Liver (tissue), 9 donors: ENCODE measurements around the gene NTM. TPM values are rescaled to one million over a fixed set of nuclear protein-coding genes. Genes with fewer than 3 reads are reported as not detected.

Experiments used
- DNase-seq: peaks from one replicate; pipeline ENCODE4 v3.0.0-alpha.2; 2017; ENCODE audit warnings: low spot score
- H3K27ac ChIP-seq, 2 donors: one replicate each; pipeline ENCODE4 v1.7.0; 2013; ENCODE audit warnings: inconsistent platforms in 2 of 2, low read length in 2 of 2, control low read depth in 1 of 2, low read depth in 1 of 2, mild to moderate bottlenecking in 1 of 2
- H3K27me3 ChIP-seq, 4 donors: one replicate each; pipeline versions ENCODE4 v1.6.1 to v1.7.0; 2013; ENCODE audit warnings: low read length in 3 of 4, inconsistent platforms in 1 of 4, mild to moderate bottlenecking in 1 of 4, moderate library complexity in 1 of 4; ENCODE audit not compliant: control insufficient read depth in 4 of 4, insufficient read depth in 4 of 4
- H3K36me3 ChIP-seq, 4 donors: one replicate each; pipeline versions ENCODE4 v1.6.1 to v1.7.0; 2013; ENCODE audit warnings: low read length in 3 of 4, mild to moderate bottlenecking in 3 of 4, low read depth in 1 of 4, moderate library complexity in 1 of 4; ENCODE audit not compliant: control insufficient read depth in 4 of 4, insufficient read depth in 3 of 4
- H3K4me1 ChIP-seq, 4 donors: one replicate each; pipeline versions ENCODE4 v1.6.1 to v1.7.0; 2013; ENCODE audit warnings: low read length in 3 of 4, mild to moderate bottlenecking in 3 of 4, moderate library complexity in 1 of 4; ENCODE audit not compliant: control insufficient read depth in 4 of 4, insufficient read depth in 4 of 4
- H3K4me3 ChIP-seq, 3 donors: one replicate each; pipeline versions ENCODE4 v1.6.1 to v1.7.0; 2013; ENCODE audit warnings: low read length in 3 of 3, control low read depth in 1 of 3, low read depth in 1 of 3, mild to moderate bottlenecking in 1 of 3
- H3K9ac ChIP-seq, 2 donors: one replicate each; pipeline ENCODE4 v1.7.0; 2013; ENCODE audit warnings: low read length in 2 of 2, mild to moderate bottlenecking in 2 of 2, moderate library complexity in 2 of 2, control low read depth in 1 of 2, low read depth in 1 of 2
- H3K9me3 ChIP-seq, 4 donors: one replicate each; pipeline versions ENCODE4 v1.6.1 to v1.7.0; 2013; ENCODE audit warnings: low read length in 3 of 4; ENCODE audit not compliant: control insufficient read depth in 4 of 4
- ATF3 ChIP-seq: IDR thresholded peaks from 2 replicates; pipeline ENCODE4 v1.6.1; 2016; ENCODE audit warnings: antibody characterized with exemption
- CTCF ChIP-seq: fragments of 150-350 bp; IDR thresholded peaks from 2 replicates; pipeline ENCODE4 v1.5.1; 2017; ENCODE audit warnings: improper control_type of control experiment, low read depth, low read length; ENCODE audit not compliant: missing input control
- EGR1 ChIP-seq, 2 donors: IDR thresholded peaks; 2 replicates each; pipeline ENCODE4 v1.6.1; 2016 to 2018; ENCODE audit warnings: antibody characterized with exemption in 2 of 2, low read depth in 2 of 2
- FOXA1 ChIP-seq: IDR thresholded peaks from 2 replicates; pipeline ENCODE4 v1.6.1; 2016; ENCODE audit warnings: antibody characterized with exemption
- FOXA2 ChIP-seq: IDR thresholded peaks from 2 replicates; pipeline ENCODE4 v1.6.1; 2016; ENCODE audit warnings: antibody characterized with exemption
- GABPA ChIP-seq, 2 donors: IDR thresholded peaks in 1 of 2; conservative IDR thresholded peaks in 1 of 2; 2 replicates each; pipeline ENCODE4 v1.6.1; 2016; ENCODE audit warnings: antibody characterized with exemption in 2 of 2, mild to moderate bottlenecking in 1 of 2, moderate library complexity in 1 of 2
- HNF4A ChIP-seq, 2 donors: conservative IDR thresholded peaks; 2 replicates each; pipeline ENCODE4 v1.6.1; 2016; ENCODE audit warnings: antibody characterized with exemption in 2 of 2, mild to moderate bottlenecking in 2 of 2
- HNF4G ChIP-seq: IDR thresholded peaks from 2 replicates; pipeline ENCODE4 v1.6.1; 2016; ENCODE audit warnings: antibody characterized with exemption
- JUND ChIP-seq, 2 donors: IDR thresholded peaks; 2 replicates each; pipeline ENCODE4 v1.6.1; 2016; ENCODE audit warnings: antibody characterized with exemption in 2 of 2
- NR2F2 ChIP-seq: IDR thresholded peaks from 2 replicates; pipeline ENCODE4 v1.6.1; 2016; ENCODE audit warnings: antibody characterized with exemption
- RAD21 ChIP-seq, 2 donors: IDR thresholded peaks; 2 replicates each; pipeline ENCODE4 v1.6.1; 2016; ENCODE audit warnings: antibody characterized with exemption in 2 of 2, mild to moderate bottlenecking in 2 of 2
- RXRA ChIP-seq, 2 donors: IDR thresholded peaks; 2 replicates each; pipeline ENCODE4 v1.6.1; 2017 to 2018; ENCODE audit warnings: antibody characterized with exemption in 2 of 2, mild to moderate bottlenecking in 1 of 2
- TAF1 ChIP-seq: conservative IDR thresholded peaks from 2 replicates; pipeline ENCODE4 v1.6.1; 2016; ENCODE audit warnings: antibody characterized with exemption, mild to moderate bottlenecking
- YY1 ChIP-seq: IDR thresholded peaks from 2 replicates; pipeline ENCODE4 v1.6.1; 2016; ENCODE audit warnings: antibody characterized with exemption, mild to moderate bottlenecking
- WGBS: extraction: QIAGEN DNeasy Blood & Tissue Kit; methylation state at CpG from one replicate; pipeline ENCODE4 v1.1.7; 2013; 5-methylcytosine and 5-hydroxymethylcytosine counted together
- polyA plus RNA-seq, 2 donors: library from polyadenylated mRNA; stranded (reverse) in 1 of 2; unstranded in 1 of 2; fragments of 200-250 nt in 1 of 2; fragments of >200 nt in 1 of 2; fragmentation: Nextera tagmentation in 1 of 2; extraction: Ambion mirVana in 1 of 2; gene quantifications; one replicate each; pipeline versions ENCODE4 v1.2.1 to v1.2.3, GENCODE V29; 2013 to 2015
- total RNA-seq, 2 donors: library from RNA; depleted of rRNA; stranded (reverse); fragments of >200 nt; gene quantifications; one replicate each; pipeline ENCODE4 v1.2.3, GENCODE V29; 2014
- TF ChIP-seq, protein P1 (sequence below): IDR thresholded peaks from 2 replicates; pipeline ENCODE4 v1.6.1; 2016; ENCODE audit warnings: antibody characterized with exemption, mild to moderate bottlenecking
- TF ChIP-seq, protein P2 (sequence below): IDR thresholded peaks from 2 replicates; pipeline ENCODE4 v1.6.1; 2016; ENCODE audit warnings: antibody characterized with exemption
- TF ChIP-seq, protein P3 (sequence below): IDR thresholded peaks from 2 replicates; pipeline ENCODE4 v1.6.1; 2016; ENCODE audit warnings: antibody characterized with exemption
- donor health status: healthy.
- donor health status: healthy.
- donor health status: healthy.
- donor health status: healthy.
- donor health status: healthy.

The NTM gene
- total and polyA plus RNA-seq, 4 donors = 0.08 to 1.1 (median 0.08) TPM; not detected in 1

DNA sequence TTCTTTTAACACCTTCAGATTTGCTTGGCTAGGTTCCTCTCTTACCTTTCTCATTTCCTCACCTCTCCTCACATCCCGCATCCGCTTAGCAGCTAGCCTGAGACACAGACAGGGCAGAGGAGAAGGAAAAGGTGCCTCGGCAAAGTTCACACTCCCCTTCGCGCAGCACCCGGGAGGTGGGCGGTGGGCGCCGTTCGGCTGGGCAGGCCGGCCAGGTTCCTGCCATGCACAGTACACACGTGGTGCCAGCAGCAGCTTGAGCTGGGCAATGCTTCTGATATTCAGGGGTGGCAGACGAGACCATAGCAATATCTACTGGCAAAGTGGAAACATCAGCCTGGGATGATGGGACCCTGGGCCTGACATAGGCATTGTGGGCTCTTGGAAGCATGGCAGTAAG lies 3.3 kb downstream of the NTM start:
- Histone ChIP-seq H3K36me3 (no peaks in the 10 kb centered on the region), H3K4me1 (peaks cover 0 to 10% (median 7%) of the 10 kb centered on the region in 4 donors), H3K27me3 (peaks cover 0 to 24% (median 7%) of the 10 kb centered on the region in 4 donors), H3K9me3 (no peaks in the 10 kb centered on the region), H3K4me3 (no peak overlapping the region), H3K9ac (no peak overlapping the region), H3K27ac (no peak overlapping the region)
- 77% methylated on average over 13 of the region's 13 CpGs for WGBS
- no peak for TF ChIP-seq CTCF
- no peak for TF ChIP-seq TAF1
- TF ChIP-seq NR2F2 = no peak
- TF ChIP-seq EGR1 (IDR thresholded peaks at IDR 0.05; ENCODE audit: low read depth in 2 of 2) = no peak
- no peak for TF ChIP-seq FOXA1
- no peak for TF ChIP-seq RXRA (IDR thresholded peaks at IDR 0.05)
- TF ChIP-seq, protein P1, sequence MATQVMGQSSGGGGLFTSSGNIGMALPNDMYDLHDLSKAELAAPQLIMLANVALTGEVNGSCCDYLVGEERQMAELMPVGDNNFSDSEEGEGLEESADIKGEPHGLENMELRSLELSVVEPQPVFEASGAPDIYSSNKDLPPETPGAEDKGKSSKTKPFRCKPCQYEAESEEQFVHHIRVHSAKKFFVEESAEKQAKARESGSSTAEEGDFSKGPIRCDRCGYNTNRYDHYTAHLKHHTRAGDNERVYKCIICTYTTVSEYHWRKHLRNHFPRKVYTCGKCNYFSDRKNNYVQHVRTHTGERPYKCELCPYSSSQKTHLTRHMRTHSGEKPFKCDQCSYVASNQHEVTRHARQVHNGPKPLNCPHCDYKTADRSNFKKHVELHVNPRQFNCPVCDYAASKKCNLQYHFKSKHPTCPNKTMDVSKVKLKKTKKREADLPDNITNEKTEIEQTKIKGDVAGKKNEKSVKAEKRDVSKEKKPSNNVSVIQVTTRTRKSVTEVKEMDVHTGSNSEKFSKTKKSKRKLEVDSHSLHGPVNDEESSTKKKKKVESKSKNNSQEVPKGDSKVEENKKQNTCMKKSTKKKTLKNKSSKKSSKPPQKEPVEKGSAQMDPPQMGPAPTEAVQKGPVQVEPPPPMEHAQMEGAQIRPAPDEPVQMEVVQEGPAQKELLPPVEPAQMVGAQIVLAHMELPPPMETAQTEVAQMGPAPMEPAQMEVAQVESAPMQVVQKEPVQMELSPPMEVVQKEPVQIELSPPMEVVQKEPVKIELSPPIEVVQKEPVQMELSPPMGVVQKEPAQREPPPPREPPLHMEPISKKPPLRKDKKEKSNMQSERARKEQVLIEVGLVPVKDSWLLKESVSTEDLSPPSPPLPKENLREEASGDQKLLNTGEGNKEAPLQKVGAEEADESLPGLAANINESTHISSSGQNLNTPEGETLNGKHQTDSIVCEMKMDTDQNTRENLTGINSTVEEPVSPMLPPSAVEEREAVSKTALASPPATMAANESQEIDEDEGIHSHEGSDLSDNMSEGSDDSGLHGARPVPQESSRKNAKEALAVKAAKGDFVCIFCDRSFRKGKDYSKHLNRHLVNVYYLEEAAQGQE = no peak
- TF ChIP-seq, protein P2, sequence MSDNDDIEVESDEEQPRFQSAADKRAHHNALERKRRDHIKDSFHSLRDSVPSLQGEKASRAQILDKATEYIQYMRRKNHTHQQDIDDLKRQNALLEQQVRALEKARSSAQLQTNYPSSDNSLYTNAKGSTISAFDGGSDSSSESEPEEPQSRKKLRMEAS = no peak
- no peak for TF ChIP-seq JUND (IDR thresholded peaks at IDR 0.05)
- TF ChIP-seq, protein P3, sequence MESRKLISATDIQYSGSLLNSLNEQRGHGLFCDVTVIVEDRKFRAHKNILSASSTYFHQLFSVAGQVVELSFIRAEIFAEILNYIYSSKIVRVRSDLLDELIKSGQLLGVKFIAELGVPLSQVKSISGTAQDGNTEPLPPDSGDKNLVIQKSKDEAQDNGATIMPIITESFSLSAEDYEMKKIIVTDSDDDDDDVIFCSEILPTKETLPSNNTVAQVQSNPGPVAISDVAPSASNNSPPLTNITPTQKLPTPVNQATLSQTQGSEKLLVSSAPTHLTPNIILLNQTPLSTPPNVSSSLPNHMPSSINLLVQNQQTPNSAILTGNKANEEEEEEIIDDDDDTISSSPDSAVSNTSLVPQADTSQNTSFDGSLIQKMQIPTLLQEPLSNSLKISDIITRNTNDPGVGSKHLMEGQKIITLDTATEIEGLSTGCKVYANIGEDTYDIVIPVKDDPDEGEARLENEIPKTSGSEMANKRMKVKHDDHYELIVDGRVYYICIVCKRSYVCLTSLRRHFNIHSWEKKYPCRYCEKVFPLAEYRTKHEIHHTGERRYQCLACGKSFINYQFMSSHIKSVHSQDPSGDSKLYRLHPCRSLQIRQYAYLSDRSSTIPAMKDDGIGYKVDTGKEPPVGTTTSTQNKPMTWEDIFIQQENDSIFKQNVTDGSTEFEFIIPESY = no peak
- TF ChIP-seq FOXA2 = no peak
- no peak for TF ChIP-seq RAD21 (IDR thresholded peaks at IDR 0.05)
- TF ChIP-seq HNF4G = no peak
- no peak for TF ChIP-seq ATF3
- DNase-seq = no peak

DNA sequence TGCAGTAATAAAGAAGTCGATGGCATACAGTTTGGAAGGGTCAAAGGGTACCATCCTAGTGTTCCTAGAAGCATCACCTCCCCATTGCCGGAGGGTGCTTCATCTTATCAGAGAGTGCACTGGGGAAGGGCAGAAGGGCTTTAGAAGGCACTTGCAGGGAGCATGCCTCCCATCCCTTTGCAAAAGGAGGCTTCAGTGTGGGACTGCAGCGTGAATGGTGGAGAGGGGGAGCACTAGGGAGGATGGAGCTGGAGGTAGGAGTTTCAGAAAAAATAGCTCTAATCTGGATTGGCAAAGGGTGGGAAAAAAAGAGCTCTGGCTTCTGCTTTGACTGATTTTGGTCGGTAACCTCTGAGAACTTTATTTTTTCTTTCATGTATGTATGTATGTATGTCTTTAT lies 5.0 kb downstream of the NTM start:
- no peak overlapping the region for H3K4me3 ChIP-seq
- H3K4me1 ChIP-seq = peaks cover 0 to 9% (median 7%) of the 10 kb centered on the region in 4 donors
- peaks cover 0 to 31% (median 7%) of the 10 kb centered on the region in 4 donors for H3K27me3 ChIP-seq
- no peaks in the 10 kb centered on the region for H3K9me3 ChIP-seq
- no peak for DNase-seq
- 33% methylated on average over 4 of the region's 4 CpGs for WGBS
- H3K36me3 ChIP-seq = no peaks in the 10 kb centered on the region
- TF ChIP-seq JUND (IDR thresholded peaks at IDR 0.05) = no peak
- no peak for TF ChIP-seq EGR1 (IDR thresholded peaks at IDR 0.05; ENCODE audit: low read depth in 2 of 2)
- TF ChIP-seq FOXA1 = no peak
- TF ChIP-seq, protein P2 = no peak
- TF ChIP-seq GABPA (IDR thresholded peaks at IDR 0.05 in 1 of 2, conservative IDR thresholded peaks at IDR 0.05 in 1 of 2) = no peak
- TF ChIP-seq FOXA2 = no peak
- TF ChIP-seq TAF1 = no peak
- no peak for TF ChIP-seq RXRA (IDR thresholded peaks at IDR 0.05)
- TF ChIP-seq ATF3 = no peak
- no peak for TF ChIP-seq YY1
- no peak for TF ChIP-seq CTCF
- TF ChIP-seq, protein P3 = no peak
- TF ChIP-seq HNF4A (conservative IDR thresholded peaks at IDR 0.05) = no peak
- H3K9ac ChIP-seq = no peak overlapping the region
- H3K27ac ChIP-seq = no peak overlapping the region
